Activated CD8-positive, alpha-beta memory T cell treated with anti-CD3 and anti-CD28 coated beads for 1 hour (primary cell): ENCODE results near the gene ARVCF.

ENCODE experiments used
- DNase-seq, 2 donors: peaks; one replicate each; pipeline ENCODE4 v3.0.0-alpha.2; 2020; ENCODE audit warnings: low read depth in 1 of 2; ENCODE audit errors: extremely low read depth in 1 of 2

ARVCF gene

GRCh38 chr22:19988965-19989724 lies 27.5 kb downstream of the ARVCF start:
- DNase-seq = no peak

- no peak for DNase-seq
These were observed 28.3 kb downstream of the ARVCF start for GRCh38 chr22:19988331-19988808.

GRCh38 chr22:19987394-19988306 lies 29.0 kb downstream of the ARVCF start:
- DNase-seq = no peak

GRCh38 chr22:19986410-19987341 lies 29.9 kb downstream of the ARVCF start:
- peak in 1 of 2 donors; percentile 49 for DNase-seq

GRCh38 chr22:19986011-19986409 lies 30.6 kb downstream of the ARVCF start:
- no peak for DNase-seq

- DNase-seq = no peak
These were observed 31.5 kb downstream of the ARVCF start for GRCh38 chr22:19984851-19985811.

GRCh38 chr22:19984201-19984753 lies 32.3 kb downstream of the ARVCF start:
- DNase-seq = no peak

GRCh38 chr22:19983741-19984140 lies 32.9 kb downstream of the ARVCF start:
- DNase-seq = no peak

- no peak for DNase-seq
These were observed 33.5 kb downstream of the ARVCF start for GRCh38 chr22:19982991-19983578.

- DNase-seq = no peak
These were observed 34.4 kb downstream of the ARVCF start for GRCh38 chr22:19981961-19982920.

GRCh38 chr22:19981171-19981960 lies 35.3 kb downstream of the ARVCF start:
- no peak for DNase-seq

- no peak for DNase-seq
These were observed 35.9 kb downstream of the ARVCF start for GRCh38 chr22:19980766-19981165.

- DNase-seq = no peak
These were observed 36.7 kb downstream of the ARVCF start for GRCh38 chr22:19979712-19980493.

GRCh38 chr22:19978748-19979147 lies 37.9 kb downstream of the ARVCF start:
- no peak for DNase-seq

GRCh38 chr22:19977296-19978243 lies 39.1 kb downstream of the ARVCF start:
- no peak for DNase-seq
